ENCODE data around the gene SLC12A7.
"Not testable (repeated sequence)": the region's sequence is repeated elsewhere in the genome, so short reads cannot be mapped to it uniquely, and the experiment has no call there.

SLC12A7 gene

DNA sequence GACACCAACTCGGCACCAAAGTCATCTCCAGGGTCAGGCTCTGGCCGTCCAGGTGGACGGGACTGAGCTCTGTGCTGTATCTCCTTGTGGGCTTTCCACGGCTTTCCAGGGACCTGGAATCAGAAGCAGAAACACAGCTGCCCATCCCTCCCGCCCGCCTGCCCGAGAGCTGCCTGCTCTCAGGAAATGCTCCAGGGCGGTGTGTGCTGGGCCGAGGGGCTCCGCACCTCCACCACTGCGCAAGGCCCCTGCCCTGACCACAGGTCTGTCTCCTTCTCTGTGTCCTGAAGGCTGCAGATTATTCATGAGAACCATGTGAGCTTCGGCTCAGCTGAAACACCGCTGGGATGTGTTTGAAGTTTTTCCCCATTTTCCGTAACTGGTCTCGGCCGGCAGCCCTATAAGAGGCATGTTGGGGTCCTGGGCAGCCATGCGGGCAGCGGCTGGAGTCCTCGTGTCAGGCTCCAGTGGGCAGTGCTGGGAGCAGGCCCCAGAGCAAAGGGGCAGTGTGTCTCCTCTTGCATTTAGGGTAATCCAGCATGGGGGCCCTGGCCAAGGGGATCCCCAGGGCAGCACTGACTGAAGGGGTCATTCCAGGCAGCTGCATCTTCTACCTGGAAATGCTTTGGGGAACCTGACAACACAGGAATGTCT lies 80.4 kb downstream of the SLC12A7 start:
- no peak for DNase-seq

DNA sequence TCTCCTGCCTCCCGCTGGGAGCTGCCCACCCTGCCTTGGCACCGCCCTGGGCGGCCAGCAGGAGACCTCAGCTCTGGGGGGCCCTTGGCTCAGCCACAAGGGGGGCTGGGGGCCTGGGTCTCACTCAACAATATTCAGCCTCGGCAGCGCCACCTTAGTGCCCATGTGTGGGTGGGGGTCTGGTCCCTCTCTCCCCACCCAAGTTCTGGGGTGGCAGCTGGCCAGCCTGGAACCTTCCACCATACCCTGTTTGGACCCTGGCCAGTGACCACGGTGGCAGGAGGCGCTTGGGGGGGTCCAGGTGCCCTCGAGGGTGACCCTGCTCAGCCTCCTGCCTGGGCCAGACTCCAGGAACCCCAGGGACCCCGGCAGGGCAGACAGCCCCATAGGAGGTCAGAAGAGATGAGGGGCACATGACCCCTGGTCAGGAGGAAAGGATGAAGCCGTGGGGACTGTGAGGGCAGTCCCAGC lies 81.0 kb downstream of the SLC12A7 start:
- no peak for DNase-seq

DNA sequence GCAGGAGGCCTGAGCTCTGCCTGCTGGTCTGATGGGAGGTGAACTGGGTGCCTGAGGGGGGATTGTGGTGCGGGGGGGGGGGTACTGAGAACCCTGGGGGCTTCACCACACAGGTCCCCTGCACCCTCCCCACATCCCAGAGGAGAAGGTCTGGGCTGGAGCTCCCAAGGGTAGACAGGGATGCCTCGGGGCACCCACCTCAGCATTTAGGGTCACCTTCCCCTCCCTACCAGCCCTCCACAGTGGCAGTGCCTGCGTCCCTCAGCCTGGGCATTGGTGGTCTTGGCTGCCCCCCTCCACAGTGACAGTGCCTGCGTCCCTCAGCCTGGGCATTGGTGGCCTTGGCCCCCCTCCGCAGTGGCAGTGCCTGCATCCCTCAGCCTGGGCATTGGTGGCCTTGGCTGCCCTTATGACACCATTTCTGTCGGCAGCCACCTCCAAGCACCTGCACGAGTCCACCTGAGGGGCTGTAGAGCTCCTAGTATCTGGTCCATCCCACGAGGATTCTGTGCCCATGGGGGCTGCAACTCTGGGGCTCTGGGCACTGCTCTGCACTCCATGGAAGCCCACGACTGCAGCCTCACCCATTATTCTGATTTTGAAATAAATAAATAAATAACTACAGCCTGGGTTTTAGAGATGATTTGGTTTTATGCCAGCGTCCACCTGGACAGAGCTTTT lies 81.8 kb downstream of the SLC12A7 start:
- no peak for DNase-seq

DNA sequence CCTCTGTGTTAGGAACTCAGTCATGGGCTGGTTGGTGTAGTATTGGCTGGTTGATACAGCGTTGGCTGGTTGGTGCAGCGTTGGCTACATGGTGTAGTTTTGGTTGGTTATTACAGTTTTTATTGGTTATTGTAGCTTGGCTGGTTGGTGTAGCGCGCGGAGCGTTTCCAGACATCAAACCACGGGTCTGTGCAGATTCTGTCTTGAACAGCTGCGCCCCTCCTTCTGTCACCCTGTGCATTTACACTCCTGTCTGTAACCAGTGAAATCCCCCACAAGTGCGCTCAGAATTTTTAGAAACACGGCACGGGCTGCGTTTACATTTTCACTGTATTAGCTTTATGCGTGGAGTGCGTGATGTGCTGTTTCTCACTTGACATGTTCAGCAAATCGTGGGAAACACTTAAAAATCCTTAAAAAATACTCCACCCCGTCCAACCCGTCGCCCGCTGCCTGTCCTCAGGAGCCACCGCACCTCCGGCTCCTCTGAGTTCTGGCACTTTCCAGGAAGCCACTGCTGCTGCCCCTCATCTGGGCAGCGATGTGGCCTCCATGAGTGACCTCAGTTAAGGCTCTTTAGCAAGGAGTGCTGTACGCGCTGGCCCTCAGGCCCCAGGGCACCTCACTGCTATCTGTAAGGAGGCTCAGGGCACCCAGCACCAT lies 82.5 kb downstream of the SLC12A7 start:
- DNase-seq = no peak

DNA sequence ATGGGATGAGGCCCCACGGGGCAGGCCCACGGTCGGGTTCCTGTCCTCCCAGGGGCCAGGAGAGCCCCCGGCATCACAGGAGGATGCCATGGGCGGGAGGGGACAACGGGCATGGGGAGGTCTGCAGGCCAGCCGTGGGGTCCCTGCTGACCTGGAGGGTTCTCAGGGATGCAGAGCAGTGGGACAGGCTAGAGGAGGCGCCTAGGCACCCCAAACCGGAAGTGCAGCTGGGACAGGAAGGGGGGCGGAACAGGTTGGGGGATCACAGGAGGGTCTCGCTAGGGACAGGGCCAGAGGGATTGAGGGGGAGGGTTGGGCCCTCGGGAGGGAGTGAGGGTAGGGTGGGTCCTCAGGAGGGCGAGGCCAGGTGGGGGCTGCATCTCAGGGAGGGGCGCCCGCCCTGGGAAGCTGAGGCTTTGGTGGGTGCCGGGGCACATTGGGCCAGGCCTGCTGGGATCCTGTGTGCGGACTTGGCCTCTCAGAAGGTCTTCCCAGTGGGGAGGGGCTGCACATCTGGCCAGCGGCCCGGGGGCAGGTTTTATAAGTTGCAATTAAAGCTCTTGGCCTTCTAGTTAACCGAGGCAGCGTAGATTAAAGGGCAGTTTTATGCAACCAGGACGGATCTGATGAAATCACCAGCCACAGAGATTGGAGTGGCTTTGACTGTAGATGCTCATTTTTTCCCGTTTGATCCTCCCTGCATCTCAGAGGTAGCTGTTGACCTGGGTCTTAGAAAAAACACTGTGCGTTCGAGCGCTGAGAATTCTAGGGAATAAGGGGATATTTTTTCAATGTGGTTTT lies 83.2 kb downstream of the SLC12A7 start:
- no peak for DNase-seq

DNA sequence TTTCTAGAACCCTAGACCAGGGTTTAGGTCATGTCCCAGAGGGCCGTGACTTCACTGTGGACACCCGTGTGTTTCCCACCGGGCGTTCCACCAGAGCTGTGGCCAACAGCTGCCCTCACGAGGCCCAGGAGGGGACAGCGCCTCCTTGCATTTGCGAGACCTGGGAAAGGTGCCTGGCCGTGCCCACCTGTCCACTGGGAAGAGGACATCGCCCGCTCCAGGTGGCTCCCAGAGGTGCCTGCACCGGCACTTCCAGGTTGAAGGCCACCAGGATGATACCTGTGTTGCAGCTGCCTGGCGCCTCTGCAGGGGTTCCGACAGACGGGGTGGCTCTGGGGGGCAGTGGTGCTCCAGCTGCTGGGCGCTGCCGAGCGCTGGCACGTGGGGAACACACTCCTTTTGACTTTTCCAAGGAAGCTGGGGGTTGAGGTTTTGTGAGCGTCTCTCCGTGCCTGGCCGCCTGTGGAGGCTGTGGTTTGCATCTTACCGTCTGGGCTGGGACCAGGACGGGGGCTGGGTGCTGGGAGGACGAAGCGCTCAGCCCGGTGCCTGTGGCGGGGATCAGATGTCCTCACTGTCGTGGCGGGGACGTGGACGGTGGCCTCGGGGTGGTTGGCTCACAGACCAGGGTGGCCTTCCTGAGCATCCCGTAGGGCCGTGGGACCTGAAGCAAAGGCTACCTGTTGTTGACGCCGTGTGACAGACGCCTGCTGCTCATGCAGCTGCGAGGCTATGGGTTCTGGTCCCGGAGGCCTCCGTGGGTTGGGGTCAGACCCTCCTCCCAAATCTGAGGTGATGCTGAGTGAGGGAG lies 84.0 kb downstream of the SLC12A7 start:
- DNase-seq = no peak

DNA sequence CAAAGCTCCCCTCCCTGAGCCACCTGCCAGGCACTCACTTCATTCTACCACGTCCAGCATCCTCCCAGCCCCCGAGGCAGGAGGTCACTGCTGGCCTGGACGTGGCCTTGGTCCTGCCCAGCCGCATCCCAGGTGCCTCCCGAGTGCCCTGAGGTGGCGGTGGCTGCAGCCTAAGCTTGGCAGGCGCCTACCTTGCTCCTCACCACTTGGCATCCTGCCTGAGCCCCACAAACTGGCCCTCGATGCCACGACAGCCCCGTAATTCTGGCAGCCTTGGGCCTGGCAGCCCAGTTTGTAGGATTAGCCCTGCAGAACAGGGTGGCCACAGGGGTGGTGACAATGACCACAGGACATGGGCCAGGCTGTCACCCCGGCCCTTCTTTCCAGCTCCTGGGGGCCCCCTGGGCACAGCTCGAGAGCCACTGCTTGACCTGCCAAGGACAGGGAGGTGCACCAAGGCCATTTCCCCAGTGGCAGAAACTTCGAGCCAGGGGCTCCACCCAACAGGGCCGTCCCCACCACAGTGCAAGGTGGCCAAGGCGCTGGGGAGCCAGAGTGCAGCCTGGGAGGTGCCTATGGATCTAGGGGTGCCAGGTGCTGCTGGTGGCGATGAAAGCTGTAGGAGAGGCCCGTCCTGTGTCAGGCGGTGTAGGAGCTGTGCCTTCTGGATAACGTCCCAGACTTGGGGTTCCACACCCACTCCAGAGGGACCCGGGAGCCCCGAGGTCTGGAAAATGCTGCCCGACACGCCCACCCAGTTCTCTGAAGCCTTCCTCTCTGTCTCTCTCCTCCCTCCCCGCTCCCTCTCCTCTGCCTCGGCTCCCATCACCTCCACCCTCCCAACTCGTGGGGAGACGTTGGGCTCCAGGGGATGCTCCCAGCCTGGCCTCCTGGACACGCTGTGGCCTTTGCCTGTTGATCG lies 84.9 kb downstream of the SLC12A7 start:
- DNase-seq = no peak

DNA sequence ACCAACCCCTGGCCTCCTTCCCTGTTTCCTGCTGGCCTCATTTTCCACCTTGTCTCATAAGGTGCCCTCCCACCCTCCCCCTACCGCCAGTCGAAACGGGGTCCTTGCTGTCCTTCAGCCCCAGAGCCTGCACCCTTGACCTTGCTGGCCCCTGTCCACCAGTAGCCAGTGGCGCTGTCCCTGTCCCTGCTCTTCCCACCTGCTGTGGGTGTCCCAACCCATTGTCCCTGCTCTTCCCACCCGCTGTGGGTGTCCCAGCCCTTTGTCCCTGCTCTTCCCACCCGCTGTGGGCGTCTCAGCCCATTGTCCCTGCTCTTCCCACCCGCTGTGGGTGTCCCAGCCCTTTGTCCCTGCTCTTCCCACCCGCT lies 89.9 kb downstream of the SLC12A7 start:
- not testable (repeated sequence) for DNase-seq

DNA sequence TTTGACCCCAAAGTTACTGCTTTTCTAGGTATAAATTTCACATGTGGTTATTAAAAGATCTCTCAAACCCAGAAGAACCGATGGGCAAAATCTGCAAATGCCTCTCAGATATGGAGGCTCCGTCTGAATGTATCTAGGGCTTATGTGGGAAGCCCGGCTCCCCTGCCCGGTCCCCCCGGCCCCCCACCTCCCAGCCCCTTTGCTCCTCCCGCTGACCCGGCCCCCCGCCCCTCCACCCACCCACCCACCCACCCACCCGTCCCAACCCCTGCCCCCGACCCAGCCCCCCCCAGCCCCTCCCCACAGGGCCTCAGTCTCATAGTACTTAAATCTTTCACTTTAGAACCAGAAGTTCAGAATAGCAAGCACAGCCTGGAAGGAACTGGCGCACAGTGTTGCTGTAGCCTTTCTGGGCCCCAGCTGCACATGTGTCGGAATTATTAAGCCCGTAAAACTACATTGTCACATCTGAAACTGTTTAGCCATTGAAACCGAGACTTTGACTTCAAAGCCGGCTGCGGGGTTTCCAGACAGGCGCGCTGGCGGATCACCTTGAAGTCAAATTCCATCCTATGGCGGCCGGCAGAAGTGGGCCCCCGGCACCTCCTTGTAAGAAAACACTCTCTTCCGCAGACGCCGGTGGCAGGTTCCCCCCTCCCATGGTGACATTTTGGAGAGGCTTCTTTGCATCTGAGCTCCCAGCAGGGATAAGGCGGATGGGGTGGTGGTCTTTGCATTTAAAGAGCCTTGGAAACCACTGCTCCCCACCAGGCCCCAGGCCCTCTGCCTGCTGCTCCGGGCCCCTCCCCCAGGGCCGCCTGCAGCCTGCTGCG lies 90.5 kb downstream of the SLC12A7 start:
- DNase-seq = no peak

DNA sequence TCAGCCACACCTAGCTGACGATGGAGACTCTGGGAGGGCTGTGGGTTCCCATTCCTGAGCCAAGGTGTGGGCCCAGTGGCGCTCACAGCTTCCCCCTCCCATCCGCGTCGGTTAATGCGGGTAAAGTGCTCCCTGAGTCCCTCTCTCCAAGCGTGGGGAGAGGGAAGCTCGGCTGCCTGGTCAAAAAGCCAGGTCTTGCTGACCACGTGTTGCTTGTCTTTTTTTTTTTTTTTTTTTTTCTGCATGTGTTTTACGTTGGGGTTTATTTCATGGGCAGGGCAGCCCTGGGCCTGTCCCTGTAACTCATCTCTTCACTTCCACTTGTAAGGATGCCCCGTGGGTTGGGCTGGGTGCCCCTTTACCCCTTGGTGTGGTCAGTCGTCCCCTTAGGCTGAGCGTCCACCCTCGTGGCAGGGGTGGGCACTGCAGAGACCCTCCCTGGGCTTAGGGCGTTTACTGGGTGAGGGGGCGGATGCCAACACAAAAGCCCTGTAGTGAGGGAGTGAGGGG lies 91.4 kb downstream of the SLC12A7 start:
- no peak for DNase-seq

DNA sequence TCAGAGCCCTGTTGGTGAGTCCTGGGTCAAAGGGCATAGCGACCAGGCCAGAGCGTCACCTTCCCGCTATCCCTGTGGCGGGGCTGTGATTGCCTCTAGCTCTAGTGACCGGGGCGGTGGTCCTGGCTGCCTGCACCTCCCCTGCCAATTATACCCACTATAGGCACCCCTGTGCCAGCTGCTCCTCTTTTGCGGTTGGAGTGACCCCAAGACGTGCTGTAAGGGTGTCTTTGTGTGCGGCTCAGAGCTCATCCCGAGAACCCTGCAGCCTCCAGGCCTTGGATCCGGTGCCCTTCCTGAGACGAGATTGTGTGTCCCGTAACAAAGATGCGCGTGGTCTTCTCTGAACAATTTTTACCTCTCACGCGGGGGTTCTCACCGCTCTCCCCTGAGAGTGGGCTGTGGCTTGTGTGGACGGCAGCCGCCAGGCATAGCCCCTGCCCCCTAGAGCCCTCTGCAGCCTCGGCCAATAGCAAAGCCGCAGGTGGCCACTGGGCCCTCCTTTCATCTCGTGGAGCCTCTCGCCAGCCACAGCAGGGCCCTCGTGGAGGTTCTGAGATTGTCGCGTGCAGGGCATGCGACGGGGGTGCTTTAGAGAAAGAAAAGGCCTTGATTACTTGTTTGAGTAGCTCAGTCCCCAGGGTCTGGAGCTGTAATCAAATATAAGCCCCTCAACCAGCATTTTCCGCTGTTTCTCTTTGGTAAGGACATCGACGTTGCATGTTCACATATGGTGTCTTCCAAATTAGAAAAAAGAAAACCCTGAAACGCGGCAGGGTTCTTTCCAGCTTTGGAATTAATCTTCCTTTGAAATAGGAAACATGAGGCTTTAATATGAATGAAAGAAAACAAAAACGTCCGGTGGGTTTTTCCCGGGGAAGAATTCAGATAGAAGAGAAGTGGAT lies 92.6 kb downstream of the SLC12A7 start:
- no peak for DNase-seq

DNA sequence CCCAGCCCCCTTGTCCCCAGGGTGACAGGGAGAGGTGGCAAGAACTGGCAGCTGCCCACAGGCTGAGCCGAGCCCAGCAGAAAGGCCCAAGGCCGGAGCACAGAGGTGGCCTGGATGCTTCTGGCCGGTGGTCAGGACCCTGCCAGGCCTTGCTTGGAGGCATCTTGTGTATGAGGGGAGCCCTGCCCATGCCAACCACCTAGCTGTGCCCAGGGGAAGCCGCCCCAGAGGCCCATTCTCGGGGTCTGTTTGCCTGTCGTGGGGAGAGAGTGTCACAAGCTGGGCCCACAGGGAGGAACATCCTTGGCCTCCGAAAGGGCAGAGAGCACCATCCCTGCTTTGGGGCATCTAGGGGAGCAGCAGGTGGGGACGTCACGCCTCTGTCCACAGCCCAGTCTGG lies 93.3 kb downstream of the SLC12A7 start:
- DNase-seq = no peak

DNA sequence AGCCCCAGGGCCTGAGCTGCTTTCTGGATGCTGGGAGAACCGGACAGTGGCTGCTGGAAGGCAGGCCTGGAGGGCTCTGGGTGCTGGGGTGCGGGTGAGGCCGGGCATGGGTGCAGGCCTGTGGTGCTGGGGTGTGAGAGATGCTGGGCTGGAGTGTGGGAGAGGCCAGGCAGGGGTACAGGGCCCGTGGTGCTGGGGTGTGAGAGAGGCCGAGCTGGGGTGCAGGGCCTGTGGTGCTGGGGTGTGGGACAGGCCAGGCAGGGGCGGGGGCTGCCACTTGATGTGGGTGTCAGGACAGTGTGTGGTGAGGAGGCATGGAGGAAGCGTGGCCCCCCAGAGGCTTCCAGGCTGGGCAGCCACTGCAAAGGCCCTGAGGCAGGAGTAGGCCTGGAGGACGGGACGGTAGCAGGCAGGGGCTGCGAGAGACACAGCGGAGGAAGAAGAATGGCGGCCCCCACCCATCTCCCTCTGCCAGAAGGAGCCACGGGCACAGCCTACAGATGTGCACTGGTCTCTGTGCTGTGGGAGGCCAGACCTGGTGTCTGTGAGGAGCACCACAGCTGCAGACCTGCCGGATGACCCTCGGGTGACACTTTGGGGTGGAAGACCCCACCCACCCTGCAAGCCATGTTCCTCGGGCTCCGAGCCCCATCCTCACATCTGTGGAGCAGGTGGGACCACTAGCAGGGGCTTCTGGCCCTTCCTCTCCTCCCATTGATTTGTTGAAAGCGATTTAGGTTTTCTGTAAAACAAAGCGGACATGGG lies 94.0 kb downstream of the SLC12A7 start:
- no peak for DNase-seq

DNA sequence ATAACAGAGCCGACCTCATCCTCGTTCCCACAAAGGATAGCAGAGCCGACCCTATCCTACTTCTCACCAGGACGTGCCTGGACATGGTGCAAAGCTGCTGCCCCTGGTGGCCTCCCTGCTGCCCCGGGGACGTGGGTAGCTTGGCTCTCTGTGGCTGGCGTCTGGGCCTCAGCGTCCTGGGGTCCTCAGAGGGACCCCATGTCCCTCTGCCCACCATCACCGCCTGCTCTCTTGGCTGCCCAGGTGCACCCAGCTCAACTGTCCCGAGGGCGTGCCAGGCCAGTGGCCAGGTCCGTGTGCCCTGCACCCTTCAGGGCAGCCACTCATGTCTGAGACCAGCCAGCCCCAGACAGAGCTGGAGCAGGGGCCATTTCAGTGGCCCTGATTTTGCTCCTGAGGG lies 94.8 kb downstream of the SLC12A7 start:
- DNase-seq = no peak

DNA sequence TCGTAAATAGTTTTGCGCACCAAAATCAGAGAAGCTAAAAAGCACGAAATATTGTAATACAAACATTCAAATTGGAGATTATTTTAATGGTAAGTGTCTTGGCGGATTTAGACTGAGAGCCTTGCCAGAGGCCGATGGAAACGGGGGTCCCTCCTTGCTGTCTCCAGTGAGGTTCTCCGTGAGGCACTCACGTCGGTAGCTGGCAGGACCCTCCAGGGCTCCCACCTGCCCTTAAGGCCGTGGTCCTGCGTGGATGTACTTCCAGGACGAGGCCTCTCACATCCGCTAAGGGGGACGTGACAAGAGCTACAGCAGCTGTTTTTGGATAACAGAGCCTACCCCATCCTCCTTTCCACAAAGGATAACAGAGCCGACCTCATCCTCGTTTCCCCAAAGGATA lies 95.4 kb downstream of the SLC12A7 start:
- no peak for DNase-seq

DNA sequence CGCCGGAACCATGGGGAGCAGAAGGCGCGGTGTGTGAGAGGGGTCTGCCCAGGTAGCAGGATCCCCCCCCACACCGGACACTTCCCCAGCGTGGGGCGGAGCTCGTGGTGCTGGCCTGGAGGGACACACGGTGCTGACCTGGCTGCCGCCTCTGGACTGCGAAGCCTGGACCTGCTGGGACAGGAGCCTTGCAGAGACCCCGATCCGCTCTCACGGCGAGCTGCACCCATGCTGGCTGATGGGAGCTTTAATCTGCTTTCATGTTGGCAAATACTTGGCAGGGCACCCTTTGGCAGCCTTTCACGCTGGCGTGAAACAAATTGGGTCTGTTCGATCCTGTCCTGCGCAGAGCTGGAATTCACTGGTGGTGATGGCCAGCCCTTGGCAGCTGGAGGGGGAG lies 95.8 kb downstream of the SLC12A7 start:
- DNase-seq = no peak

DNA sequence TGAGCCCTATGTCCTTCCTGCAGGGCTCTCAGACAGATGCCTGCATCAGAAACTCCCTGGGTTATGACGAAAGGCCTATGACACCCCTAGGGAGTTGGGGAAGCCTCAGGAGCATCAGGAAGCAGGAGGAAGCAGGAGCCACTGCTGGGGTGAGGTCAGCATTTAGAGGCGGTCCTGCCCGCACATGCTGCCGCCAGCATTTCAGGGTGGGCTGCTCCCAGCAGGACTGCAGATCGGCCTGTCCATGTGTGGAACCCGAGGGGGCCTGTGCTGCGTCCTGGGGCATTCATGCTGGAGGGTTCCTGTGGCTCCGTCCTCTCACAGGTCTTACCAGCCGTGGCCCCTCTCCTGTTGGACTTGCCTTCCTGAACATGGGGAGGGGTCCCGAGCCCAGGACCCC lies 96.4 kb downstream of the SLC12A7 start:
- no peak for DNase-seq

DNA sequence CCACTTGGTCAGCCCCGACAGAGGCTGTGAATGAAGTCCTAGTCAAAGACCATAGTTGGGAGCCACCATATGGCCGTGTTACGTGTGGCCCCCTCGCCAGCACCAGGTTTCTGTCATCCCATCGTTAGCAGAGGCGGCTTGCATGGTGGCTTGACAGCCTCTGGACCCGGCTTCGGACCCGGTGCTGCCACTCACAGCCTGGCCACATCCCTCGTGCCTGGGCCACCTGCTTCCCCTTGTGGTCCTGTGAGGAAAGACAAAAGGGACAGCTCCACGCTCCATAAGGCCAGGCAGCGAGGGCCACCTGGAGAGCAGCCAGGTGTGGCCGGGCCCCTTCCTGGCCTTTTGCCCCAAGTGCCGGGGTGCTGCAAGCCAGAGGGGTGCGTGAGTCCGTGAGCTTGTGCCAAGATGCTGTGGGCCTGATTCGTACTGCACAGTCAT lies 97.1 kb downstream of the SLC12A7 start:
- no peak for DNase-seq

All from DMS79 (cell line).